Aorta (tissue), 5 donors: ENCODE measurements around the gene MYH11. TPM values are rescaled to one million over a fixed set of nuclear protein-coding genes. Genes with fewer than 3 reads are reported as not detected.

Experiments
- ATAC-seq: fragments of 200-7000 bp; cut with Tn5 transposase; one replicate; pipeline ENCODE4 v1.9.1; 2022; ENCODE audit warnings: moderate library complexity; ENCODE audit not compliant: low FRiP score
- DNase-seq, 2 donors: peaks; one replicate each; pipeline ENCODE4 v3.0.0-alpha.2; 2020
- H3K27ac ChIP-seq, 2 donors: one replicate each; pipeline ENCODE4 v1.5.1; 2013; ENCODE audit warnings: low read length in 2 of 2, mild to moderate bottlenecking in 2 of 2, moderate library complexity in 2 of 2, control low read depth in 1 of 2, inconsistent platforms in 1 of 2, low read depth in 1 of 2
- H3K27me3 ChIP-seq, 2 donors: one replicate each; pipeline ENCODE4 v1.6.1; 2013; ENCODE audit warnings: control low read depth in 1 of 2, low read length in 1 of 2, mild to moderate bottlenecking in 1 of 2, moderate library complexity in 1 of 2; ENCODE audit not compliant: insufficient read depth in 2 of 2, control insufficient read depth in 1 of 2
- H3K36me3 ChIP-seq, 2 donors: one replicate each; pipeline ENCODE4 v1.6.1; 2013; ENCODE audit warnings: control low read depth in 1 of 2, low read length in 1 of 2, mild to moderate bottlenecking in 1 of 2; ENCODE audit not compliant: insufficient read depth in 2 of 2, control insufficient read depth in 1 of 2
- H3K4me1 ChIP-seq, 2 donors: one replicate each; pipeline ENCODE4 v1.6.1; 2013; ENCODE audit warnings: low read length in 2 of 2, control low read depth in 1 of 2, mild to moderate bottlenecking in 1 of 2, moderate library complexity in 1 of 2; ENCODE audit not compliant: insufficient read depth in 2 of 2, control insufficient read depth in 1 of 2
- H3K4me3 ChIP-seq, 2 donors: one replicate each; pipeline ENCODE4 v1.5.1; 2013; ENCODE audit warnings: low read length in 2 of 2, control low read depth in 1 of 2, mild to moderate bottlenecking in 1 of 2
- H3K9me3 ChIP-seq: one replicate; pipeline ENCODE4 v1.6.1; 2013; ENCODE audit warnings: mild to moderate bottlenecking, low read length; ENCODE audit not compliant: control insufficient read depth
- WGBS, 2 donors: extraction: QIAGEN DNeasy Blood & Tissue Kit; methylation state at CpG; one replicate each; pipeline ENCODE4 v1.1.7; 2013; 5-methylcytosine and 5-hydroxymethylcytosine counted together
- intact Hi-C, 2 donors: fragments of 100-400 bp; cut with DNase I; formaldehyde crosslinking; loops; one replicate each; pipeline versions ENCODE4 v1.14.2 to v1.15.0; 2022
- polyA plus RNA-seq, 2 donors: library from polyadenylated mRNA; stranded (reverse); fragments of 200-250 nt; gene quantifications; one replicate each; pipeline ENCODE4 v1.2.3, GENCODE V29; 2013
- total RNA-seq, 2 donors: library from RNA; stranded (reverse); fragmentation: NEBNext Ultra II Directional; extraction: Animal tissue kit (Norgen Biotek cat#: 25700); gene quantifications; one replicate each; pipeline ENCODE4 v1.2.1, GENCODE V29; 2021
- donor health status: healthy with polysubstance abuse.
- donor health status: Bipolar disorder and iron deficiency.
- donor health status: DM: no; HTN: no; CAD: no.
- donor health status: DM: no; HTN: no; CAD: no.
- donor health status: DM: yes; HTN: yes; CAD: no.

Gene MYH11
- total and polyA plus RNA-seq, 4 donors: 631 to 2,053 (median 1,169) TPM

DNA sequence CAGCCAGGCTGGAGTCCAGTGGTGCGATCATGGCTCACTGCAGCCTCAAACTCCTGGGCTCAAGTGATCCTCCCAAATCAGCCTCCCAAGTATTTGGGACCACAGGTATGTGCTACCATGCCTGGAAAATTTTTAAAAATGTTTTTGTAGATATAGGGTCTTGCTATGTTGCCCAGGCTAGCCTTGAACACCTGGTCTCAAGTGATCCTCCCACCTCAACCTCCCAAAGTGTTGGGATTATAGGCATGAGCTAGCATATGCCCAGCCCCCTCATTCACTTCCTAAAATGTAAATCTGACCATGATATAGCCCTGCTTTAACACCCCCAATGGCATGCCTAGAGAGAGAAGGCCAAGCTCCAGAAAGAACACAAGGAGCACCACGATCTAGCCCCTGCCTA, 108.2 kb downstream of the MYH11 start:
- H3K36me3 ChIP-seq: peaks cover 11 to 36% of the 10 kb centered on the region in 2 donors
- no peak overlapping the region for H3K27ac ChIP-seq
- DNase-seq: no peak
- no peaks in the 10 kb centered on the region for H3K9me3 ChIP-seq
- intact Hi-C loops: loop anchor here in 1 of 2 donors (10.0 kb wide), 1 partner anchor 386 kb away; no protein-coding TSS in a partner anchor
- H3K4me3 ChIP-seq: no peak overlapping the region
- H3K27me3 ChIP-seq: no peaks in the 10 kb centered on the region
- H3K4me1 ChIP-seq: no peaks in the 10 kb centered on the region
- no peak for ATAC-seq
- 87 to 100% methylated on average over 2 of the region's 2 CpGs for WGBS, 2 donors

- H3K4me3 ChIP-seq: no peak overlapping the region
- H3K27me3 ChIP-seq: no peaks in the 10 kb centered on the region
- H3K36me3 ChIP-seq: peaks cover 15 to 33% of the 10 kb centered on the region in 2 donors
- no peaks in the 10 kb centered on the region for H3K4me1 ChIP-seq
- WGBS, 2 donors: 83% methylated on average over 14 of the region's 14 CpGs
- ATAC-seq (no peak), DNase-seq (no peak)
- no peaks in the 10 kb centered on the region for H3K9me3 ChIP-seq
- no peak overlapping the region for H3K27ac ChIP-seq
- intact Hi-C loops: loop anchor here in 1 of 2 donors (10.0 kb wide), 1 partner anchor 387 kb away; no protein-coding TSS in a partner anchor
These were observed 108.9 kb downstream of the MYH11 start for GRCh38 chr16:15747937-15748336.

GRCh38 chr16:15746332-15746731, 110.5 kb downstream of the MYH11 start:
- DNase-seq: no peak
- no peaks in the 10 kb centered on the region for H3K4me1 ChIP-seq
- no peak overlapping the region for H3K27ac ChIP-seq
- intact Hi-C loops: loop anchor here in 1 of 2 donors (10.0 kb wide), 1 partner anchor 388 kb away; no protein-coding TSS in a partner anchor
- no peaks in the 10 kb centered on the region for H3K27me3 ChIP-seq
- WGBS, 2 donors: 91 to 95% methylated on average over 6 of the region's 6 CpGs
- H3K4me3 ChIP-seq: no peak overlapping the region
- H3K36me3 ChIP-seq: peaks cover 24 to 39% of the 10 kb centered on the region in 2 donors
- no peak for ATAC-seq
- H3K9me3 ChIP-seq: no peaks in the 10 kb centered on the region

DNA sequence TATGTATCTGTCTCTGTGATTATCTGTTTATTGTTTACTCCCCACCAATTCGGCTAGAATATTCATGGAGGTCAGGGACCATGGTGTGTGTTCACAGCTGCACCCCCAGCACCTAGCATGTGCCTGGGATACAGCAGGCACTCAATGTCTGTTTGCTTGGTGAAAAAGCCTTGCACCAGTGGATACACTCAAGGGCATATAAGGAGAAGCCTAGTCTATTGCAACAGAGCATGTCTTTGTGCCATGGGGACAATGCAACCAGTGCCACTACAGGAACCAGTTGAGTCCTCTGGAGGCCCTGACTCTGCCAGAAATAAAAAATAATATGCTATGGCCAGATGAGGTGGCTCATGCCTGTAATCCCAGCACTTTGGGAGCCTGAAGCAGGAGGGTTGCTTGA, 113.2 kb downstream of the MYH11 start:
- 63 to 66% methylated on average over 1 of the region's 1 CpG for WGBS, 2 donors
- H3K9me3 ChIP-seq: no peaks in the 10 kb centered on the region
- no peaks in the 10 kb centered on the region for H3K4me1 ChIP-seq
- no peak for DNase-seq
- no peak for ATAC-seq
- intact Hi-C loops: loop anchor here in 1 of 2 donors (10.0 kb wide), 1 partner anchor 391 kb away; no protein-coding TSS in a partner anchor
- no peaks in the 10 kb centered on the region for H3K27me3 ChIP-seq
- no peak overlapping the region for H3K4me3 ChIP-seq
- no peak overlapping the region for H3K27ac ChIP-seq
- peaks cover 25 to 39% of the 10 kb centered on the region in 2 donors for H3K36me3 ChIP-seq

DNA sequence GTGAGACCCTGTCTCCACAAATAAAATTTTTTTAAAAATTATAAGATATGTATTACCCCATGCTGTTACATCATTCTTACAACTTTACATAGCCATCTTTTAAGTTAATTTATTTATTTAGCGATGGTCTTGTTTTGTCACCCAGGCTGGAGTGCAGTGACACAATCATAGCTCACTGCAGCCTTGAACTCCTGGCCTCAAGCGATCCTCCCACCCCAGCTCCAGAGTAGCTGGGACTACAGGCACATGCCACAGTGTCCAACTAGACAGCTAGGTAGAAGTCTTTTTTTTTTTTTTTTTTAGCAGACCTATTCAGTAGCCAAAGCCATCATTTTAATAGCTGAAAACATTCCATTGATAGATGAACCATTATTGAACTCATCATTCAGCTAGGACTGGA, 114.1 kb downstream of the MYH11 start:
- H3K36me3 ChIP-seq: peaks cover 30 to 33% of the 10 kb centered on the region in 2 donors
- DNase-seq (no peak), ATAC-seq (no peak)
- H3K4me3 ChIP-seq: no peak overlapping the region
- H3K9me3 ChIP-seq: no peaks in the 10 kb centered on the region
- no peak overlapping the region for H3K27ac ChIP-seq
- H3K4me1 ChIP-seq: no peaks in the 10 kb centered on the region
- WGBS, 2 donors: 94 to 96% methylated on average over 2 of the region's 2 CpGs
- intact Hi-C loops: loop anchor here in 1 of 2 donors (10.0 kb wide), 1 partner anchor 392 kb away; no protein-coding TSS in a partner anchor
- no peaks in the 10 kb centered on the region for H3K27me3 ChIP-seq

DNA sequence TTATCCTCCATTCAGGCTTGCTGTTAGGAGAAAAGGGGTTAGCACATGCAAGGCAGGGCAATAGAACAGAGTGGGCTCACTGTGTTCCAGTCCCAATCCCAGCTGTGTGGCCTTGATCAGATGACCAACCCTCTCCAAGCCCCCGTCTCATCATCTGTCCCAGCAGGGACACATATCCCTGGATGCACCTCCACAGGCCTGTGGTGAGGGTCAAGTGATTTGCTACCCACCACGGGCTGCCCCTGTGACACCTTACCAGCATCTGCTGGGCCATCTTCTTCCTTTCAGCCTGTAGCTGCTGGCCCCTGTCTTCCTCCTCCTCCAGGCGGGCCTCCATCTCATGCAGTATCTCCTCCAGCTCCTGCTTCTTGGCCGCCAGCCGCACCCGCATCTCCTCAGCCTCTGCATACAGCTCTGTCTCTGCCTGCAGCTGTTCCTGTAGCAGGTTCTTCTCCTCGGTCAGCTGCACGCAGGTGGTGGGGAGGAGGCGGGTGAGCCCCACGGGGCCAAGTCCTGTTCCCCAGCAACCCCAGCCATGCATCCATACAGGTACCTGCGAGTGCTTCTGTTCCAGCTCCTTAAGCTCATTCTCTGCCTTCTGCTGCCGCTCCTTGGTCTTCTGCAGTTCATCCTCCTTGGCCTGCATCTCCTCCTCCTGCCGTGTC, 115.5 kb downstream of the MYH11 start:
- Histone ChIP-seq H3K4me1 (no peaks in the 10 kb centered on the region), H3K9me3 (no peaks in the 10 kb centered on the region), H3K27me3 (no peaks in the 10 kb centered on the region), H3K27ac (no peak overlapping the region), H3K4me3 (no peak overlapping the region), H3K36me3 (peaks cover 36 to 39% of the 10 kb centered on the region in 2 donors)
- intact Hi-C loops: loop anchor here in 1 of 2 donors (10.0 kb wide), 1 partner anchor 393 kb away; no protein-coding TSS in a partner anchor
- DNase-seq: no peak
- WGBS, 2 donors: 96 to 97% methylated on average over 13 of the region's 13 CpGs
- no peak for ATAC-seq

GRCh38 chr16:15739950-15740349, 116.9 kb downstream of the MYH11 start:
- Histone ChIP-seq H3K9me3 (no peaks in the 10 kb centered on the region), H3K4me1 (no peaks in the 10 kb centered on the region), H3K4me3 (no peak overlapping the region), H3K27me3 (no peaks in the 10 kb centered on the region), H3K27ac (no peak overlapping the region), H3K36me3 (peaks cover 39 to 46% of the 10 kb centered on the region in 2 donors)
- intact Hi-C loops: loop anchor here in 1 of 2 donors (10.0 kb wide), 1 partner anchor 395 kb away; no protein-coding TSS in a partner anchor
- ATAC-seq (no peak), DNase-seq (no peak)
- WGBS, 2 donors: 79 to 85% methylated on average over 6 of the region's 6 CpGs

DNA sequence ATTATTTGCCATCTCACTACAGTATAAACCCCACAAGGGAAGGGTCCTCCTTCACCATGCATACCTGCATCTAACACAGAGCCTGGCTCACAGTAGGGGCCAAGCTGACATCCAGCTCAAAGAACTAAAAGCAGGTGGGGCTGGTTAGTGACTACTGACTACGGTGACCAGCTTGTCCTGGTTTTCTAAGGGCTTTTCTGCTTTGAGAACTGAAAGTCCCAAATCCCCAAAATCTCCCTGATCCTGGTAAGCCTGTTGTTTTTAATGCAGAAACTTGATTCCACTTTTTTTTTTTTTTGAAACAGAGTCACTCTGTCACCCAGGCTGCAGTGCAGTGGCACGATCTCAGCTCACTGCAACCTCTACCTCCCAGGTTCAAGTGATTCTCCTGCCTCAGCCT, 117.4 kb downstream of the MYH11 start:
- DNase-seq: no peak
- Histone ChIP-seq H3K9me3 (no peaks in the 10 kb centered on the region), H3K27me3 (no peaks in the 10 kb centered on the region), H3K4me3 (no peak overlapping the region), H3K27ac (no peak overlapping the region), H3K36me3 (peaks cover 41 to 44% of the 10 kb centered on the region in 2 donors), H3K4me1 (no peaks in the 10 kb centered on the region)
- ATAC-seq: no peak
- intact Hi-C loops: no loop called here
- 87 to 97% methylated on average over 2 of the region's 2 CpGs for WGBS, 2 donors

DNA sequence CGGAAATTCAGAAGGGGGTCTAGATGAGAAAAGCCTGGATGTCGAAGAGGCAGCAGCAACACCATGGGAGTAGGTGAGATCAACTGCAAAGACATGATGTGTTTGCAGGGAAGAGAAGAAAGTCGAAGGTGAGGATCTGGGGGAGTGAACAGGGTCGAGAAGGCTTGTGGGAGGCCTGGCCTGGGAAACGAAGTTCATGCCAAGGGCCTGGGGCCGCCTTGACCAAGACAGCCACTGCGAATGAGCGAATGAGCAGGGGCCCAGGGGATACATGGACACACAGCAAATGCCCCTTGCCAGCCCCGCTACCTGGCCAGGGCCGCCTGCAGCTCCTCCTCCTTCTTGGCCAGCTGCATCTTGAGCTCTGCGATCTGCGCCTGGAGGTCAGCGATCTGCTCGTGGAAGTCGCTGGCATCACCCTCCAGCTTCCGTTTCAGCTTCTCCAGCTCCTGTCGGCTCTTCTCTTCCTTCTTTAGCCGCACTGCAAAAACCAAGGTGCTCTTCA, 119.6 kb downstream of the MYH11 start:
- Histone ChIP-seq H3K9me3 (no peaks in the 10 kb centered on the region), H3K4me3 (no peak overlapping the region), H3K27ac (peak overlapping the region in 1 of 2 donors; percentile 4), H3K27me3 (no peaks in the 10 kb centered on the region), H3K4me1 (no peaks in the 10 kb centered on the region), H3K36me3 (peaks cover 38 to 45% of the 10 kb centered on the region in 2 donors)
- ATAC-seq: no peak
- 77 to 81% methylated on average over 16 to 18 of the region's 18 CpGs for WGBS, 2 donors
- intact Hi-C loops: no loop called here
- no peak for DNase-seq
